NB4 (cell line): ENCODE results near the gene IL21.

Experiments
- POLR2A ChIP-seq: IDR thresholded peaks from 2 replicates; pipeline ENCODE4 v1.6.1; 2011; ENCODE audit warnings: mild to moderate bottlenecking; ENCODE audit not compliant: insufficient read length; ENCODE audit errors: extremely low read depth
- TF ChIP-seq, protein P1 (sequence below): IDR thresholded peaks from 2 replicates; pipeline ENCODE4 v1.6.1; 2011; ENCODE audit warnings: low read depth, low read length
- TF ChIP-seq, protein P2 (sequence below): IDR thresholded peaks from one replicate; pipeline ENCODE4 v1.5.1; 2012; ENCODE audit warnings: low read depth, low read length

DNA sequence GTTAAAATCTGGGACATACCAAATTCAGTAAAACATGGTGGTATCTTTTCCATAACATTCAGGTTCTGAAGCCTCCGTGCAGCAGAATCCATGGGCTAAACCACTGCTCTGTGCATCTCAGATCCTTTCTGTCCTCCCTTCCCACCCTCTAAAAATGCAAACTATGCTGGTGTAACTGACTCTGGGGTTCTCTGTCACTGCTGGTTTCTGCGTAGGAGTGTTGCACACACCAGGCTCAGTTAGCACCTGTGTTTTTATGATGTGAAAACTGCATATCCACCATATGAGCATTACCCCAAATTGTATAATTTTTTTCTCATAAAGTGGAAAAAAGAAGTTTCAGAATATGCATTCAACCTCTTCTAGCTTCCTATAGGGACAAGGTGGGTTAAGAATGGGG is 22.4 kb upstream of the IL21 start:
- TF ChIP-seq, protein P1, sequence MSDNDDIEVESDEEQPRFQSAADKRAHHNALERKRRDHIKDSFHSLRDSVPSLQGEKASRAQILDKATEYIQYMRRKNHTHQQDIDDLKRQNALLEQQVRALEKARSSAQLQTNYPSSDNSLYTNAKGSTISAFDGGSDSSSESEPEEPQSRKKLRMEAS = no peak
- TF ChIP-seq, protein P2, sequence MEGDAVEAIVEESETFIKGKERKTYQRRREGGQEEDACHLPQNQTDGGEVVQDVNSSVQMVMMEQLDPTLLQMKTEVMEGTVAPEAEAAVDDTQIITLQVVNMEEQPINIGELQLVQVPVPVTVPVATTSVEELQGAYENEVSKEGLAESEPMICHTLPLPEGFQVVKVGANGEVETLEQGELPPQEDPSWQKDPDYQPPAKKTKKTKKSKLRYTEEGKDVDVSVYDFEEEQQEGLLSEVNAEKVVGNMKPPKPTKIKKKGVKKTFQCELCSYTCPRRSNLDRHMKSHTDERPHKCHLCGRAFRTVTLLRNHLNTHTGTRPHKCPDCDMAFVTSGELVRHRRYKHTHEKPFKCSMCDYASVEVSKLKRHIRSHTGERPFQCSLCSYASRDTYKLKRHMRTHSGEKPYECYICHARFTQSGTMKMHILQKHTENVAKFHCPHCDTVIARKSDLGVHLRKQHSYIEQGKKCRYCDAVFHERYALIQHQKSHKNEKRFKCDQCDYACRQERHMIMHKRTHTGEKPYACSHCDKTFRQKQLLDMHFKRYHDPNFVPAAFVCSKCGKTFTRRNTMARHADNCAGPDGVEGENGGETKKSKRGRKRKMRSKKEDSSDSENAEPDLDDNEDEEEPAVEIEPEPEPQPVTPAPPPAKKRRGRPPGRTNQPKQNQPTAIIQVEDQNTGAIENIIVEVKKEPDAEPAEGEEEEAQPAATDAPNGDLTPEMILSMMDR = no peak
- no peak for TF ChIP-seq POLR2A
